HG03196 (cell line): ENCODE measurements around the gene APC2.

ENCODE experiments used
- ATAC-seq: cut with Tn5 transposase; IDR thresholded peaks from one replicate; pipeline ENCODE4 v1.9.1; 2021; ENCODE audit not compliant: unreplicated experiment

Gene APC2, protein sequence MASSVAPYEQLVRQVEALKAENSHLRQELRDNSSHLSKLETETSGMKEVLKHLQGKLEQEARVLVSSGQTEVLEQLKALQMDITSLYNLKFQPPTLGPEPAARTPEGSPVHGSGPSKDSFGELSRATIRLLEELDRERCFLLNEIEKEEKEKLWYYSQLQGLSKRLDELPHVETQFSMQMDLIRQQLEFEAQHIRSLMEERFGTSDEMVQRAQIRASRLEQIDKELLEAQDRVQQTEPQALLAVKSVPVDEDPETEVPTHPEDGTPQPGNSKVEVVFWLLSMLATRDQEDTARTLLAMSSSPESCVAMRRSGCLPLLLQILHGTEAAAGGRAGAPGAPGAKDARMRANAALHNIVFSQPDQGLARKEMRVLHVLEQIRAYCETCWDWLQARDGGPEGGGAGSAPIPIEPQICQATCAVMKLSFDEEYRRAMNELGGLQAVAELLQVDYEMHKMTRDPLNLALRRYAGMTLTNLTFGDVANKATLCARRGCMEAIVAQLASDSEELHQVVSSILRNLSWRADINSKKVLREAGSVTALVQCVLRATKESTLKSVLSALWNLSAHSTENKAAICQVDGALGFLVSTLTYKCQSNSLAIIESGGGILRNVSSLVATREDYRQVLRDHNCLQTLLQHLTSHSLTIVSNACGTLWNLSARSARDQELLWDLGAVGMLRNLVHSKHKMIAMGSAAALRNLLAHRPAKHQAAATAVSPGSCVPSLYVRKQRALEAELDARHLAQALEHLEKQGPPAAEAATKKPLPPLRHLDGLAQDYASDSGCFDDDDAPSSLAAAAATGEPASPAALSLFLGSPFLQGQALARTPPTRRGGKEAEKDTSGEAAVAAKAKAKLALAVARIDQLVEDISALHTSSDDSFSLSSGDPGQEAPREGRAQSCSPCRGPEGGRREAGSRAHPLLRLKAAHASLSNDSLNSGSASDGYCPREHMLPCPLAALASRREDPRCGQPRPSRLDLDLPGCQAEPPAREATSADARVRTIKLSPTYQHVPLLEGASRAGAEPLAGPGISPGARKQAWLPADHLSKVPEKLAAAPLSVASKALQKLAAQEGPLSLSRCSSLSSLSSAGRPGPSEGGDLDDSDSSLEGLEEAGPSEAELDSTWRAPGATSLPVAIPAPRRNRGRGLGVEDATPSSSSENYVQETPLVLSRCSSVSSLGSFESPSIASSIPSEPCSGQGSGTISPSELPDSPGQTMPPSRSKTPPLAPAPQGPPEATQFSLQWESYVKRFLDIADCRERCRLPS (N-terminal part only)

DNA sequence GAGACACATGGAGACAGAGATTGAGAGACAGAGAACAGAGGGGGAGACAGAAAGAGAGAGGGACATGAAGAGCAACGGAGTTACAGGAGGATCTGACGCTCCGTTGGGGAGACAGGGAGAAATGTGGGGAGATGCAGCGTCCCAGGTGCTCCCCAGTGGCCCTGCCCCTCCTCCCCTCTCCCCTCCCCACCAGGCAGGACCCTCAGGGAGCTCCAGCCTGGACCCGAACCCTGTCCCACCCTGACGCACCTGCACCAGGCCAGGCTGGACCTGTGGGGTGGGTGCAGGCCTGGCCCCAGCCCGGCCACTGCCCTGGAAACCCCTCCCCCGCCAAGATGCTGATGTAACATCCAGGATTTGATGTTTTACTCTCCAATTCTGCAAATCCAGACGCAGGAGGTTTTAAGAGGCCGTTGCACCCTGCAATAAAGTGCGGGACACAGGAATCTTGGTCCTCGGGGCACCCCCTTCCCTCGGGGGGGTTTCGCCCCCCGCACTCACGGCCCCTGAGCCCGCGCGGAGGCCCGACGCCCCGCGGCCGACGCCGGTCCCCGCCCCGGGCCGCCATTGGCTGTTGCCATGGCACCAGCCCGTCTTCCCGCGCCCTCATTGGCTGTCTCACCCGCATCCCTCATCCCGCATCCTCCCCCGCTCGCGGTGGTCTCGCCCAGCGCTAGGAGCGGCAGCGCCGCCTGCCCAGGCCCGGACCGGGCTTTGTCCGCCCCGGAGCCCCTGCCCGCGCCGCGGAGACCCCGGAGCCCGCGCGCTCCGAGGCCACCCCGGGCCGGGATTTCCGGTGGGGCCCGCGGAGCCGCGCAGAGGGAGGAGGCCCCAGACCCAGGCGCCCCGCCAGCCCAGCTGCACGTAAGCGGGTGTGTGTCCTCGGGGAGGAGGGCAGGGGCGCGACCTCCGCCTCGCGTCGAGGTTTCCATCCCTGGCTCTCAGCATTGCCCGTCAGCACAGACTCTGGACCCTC, at the start of gene APC2:
Gene APC2 (plus strand): TSS at position 655 of the 976 bp plus-strand sequence. CDS start 2,881 bp downstream, outside the sequence.
- ATAC-seq, result no peak

GRCh38 chr19:1400281-1401137, 49.4 kb upstream of the APC2 start:
- ATAC-seq, result no peak

DNA sequence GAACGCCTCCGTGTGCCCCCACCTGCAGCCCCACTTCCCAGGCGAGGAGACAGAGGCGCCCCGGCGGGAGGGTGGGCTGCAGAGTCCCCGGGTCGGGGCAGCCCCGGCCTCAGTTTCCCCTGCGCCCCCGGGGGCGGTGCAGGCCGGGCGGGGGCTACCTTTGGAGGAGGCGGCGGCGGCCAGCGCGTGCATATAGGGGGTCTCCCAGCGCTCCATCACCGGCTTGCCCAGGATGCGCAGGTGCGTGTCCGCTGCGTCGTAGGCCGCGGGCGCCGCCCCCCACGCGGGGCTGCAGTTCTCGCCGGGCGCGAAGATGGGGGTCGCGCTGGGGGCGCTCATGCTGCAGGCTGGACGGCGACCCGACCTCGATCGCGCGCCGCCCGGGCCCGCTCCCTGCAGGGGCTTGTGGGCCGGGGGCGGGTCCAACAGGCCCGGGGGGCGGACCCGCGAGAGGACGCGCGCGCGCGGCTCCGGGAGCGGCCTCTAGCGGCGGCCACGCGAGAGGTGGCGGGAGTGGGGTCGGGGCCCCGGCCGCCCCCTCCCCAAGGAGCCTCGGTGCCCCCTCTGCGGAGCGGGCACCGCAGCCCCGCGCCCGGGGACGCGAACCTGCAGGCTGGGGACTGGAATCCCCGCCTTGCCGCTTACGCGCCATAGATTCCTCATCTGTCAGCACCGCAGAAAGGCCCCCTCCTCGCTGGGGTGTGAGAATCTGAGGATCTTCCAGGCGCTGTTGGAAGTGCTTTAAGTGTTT, 48.6 kb upstream of the APC2 start, which contains the start of gene GAMT:
Gene GAMT (minus strand): TSS at position 405 of the 751 bp plus-strand sequence. CDS start 66 bp downstream, at position 339.
- ATAC-seq, result no peak

GRCh38 chr19:1401889-1402217, 48.1 kb upstream of the APC2 start:
- no peak for ATAC-seq

DNA sequence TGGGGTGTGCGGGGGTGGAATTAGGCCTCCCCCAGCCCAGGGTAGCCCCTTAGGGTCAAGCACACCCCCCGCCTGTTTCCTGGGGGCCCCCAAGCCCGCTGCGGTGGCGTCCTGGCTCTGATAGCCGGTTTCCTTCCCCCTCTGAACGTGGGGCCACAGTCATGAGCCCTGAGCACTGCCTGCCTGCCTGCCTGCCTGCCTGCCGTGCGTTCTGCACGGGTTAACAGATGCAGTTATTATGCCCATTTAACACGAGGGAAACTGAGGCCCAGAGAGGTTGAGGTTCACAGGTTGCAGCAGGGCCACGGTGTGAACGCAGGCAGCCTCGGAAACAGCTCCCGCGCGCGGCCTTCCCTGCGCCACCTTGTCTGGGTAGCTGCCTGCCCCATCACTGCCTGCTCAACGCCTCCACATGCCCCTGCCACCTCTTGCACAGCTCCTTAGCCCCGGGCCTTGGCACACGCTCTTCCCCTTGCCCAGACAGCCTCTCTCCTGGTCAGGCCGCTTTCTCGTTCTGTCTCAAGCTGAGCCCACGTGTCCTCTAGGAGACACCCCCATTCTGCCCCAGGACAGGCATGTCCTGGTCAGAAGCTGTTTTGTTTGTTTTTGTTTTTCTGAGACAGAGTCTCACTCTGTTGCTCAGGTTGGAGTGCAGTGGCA, 47.4 kb upstream of the APC2 start:
- no peak for ATAC-seq

GRCh38 chr19:1406774-1407527, 43.0 kb upstream of the APC2 start:
- ATAC-seq, result peak; percentile 68

DNA sequence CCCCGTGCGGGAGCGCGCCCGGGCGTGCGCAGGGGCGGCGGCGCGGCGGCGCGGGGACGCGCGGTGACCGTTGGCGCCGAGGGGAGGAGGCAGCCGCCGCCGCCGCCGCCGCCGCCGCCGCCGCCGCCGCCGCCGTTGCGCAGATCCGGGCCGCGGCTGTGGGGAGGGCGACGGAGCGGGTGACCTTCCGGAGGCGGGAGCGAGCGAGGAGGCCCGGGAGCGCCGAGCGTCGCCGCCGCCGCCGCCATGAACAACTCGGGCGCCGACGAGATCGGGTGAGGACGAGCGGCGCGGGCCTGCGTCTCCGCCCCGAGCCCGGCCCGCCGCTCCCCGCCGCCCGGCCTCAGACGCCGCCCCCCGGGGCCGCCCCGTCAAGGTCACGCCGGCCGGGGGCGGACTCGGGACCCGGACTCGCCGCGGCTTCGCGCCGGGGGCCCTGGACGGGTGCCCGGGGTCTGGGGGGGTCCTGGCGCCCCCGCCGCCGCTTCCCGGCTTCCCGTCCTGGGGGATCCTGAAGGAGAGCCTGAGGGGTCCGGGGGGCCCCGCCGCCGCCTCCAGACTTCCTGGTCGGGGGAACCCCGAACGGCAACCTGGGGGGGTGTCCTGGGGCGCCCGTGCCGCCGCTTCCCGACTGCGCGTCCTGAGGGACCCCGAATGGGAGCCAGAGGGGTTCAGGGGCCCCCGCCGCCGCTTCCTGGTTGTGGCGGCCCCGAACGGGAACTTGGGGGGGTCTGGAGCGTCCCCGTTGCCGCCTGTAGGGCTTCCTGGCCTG, 42.2 kb upstream of the APC2 start, which contains the start of gene DAZAP1:
Gene DAZAP1 (plus strand): TSS at position 59 of the 772 bp plus-strand sequence. CDS start 188 bp downstream, at position 247.
- peak; percentile 17 for ATAC-seq

DNA sequence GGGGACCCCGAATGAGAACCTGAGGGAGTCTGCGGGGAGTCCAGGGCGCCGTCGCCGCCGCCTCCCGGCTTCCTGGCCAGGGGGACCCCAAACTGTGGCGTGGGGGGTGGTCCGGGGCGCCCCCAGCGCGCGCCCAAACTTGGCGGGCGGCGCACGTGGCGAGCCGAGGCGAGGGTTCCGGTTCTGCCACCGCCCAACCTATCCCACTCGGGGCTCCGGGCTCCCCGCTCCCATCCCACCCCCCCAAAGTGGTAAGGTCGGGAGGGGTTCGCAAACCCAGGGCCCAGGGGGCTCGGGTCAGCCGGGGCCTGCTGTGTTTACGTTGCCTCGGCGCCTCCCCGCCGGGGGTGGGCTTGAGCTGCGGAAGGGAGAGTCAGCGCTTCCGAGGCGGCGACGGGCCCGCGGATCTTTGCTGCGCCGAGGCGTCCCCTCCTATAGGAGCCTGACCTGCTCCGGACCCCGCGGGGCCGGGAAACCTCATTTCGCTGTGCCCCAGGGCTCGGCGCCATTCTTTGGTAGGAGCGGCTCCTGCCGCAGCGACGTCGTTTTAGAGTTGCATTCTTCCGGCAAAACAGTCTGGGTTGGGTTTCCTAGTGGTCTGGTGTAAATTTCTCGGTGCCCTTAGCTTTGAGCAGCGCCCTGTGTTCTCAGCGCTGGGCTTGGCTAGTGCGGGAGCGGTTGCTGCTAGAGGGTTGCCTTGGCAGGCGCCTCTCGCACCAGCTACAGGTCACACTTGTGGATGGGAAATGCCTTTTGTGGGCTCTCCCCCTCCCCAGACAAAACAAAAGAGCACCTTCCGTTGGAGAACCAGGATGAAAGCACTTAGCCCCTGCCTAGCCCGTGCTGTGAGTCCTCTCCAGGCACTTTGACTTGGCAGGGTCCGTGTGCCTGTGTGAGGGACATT, 41.4 kb upstream of the APC2 start:
- no peak for ATAC-seq

GRCh38 chr19:1409204-1410005, 40.5 kb upstream of the APC2 start:
- no peak for ATAC-seq

GRCh38 chr19:1410136-1410786, 39.7 kb upstream of the APC2 start:
- no peak for ATAC-seq

DNA sequence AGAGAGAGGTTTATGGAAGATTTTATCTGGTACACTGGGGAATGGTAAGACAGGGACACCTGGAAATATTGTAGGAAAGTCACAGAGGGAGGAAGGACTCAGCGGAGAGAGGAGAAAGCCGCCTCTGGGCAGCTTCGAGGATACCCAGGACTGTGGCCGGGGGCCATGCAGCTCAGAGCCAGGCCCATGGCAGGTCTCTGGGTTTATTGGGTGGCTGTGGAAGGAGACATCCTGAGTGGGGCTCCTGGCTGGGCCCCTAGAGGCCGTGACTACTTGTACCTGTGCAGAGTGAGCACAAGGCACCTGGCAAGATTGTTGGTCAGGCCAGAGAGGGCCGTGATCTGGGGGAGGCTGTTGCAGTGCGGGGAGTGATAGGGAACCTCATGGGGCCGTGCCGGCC, 39.1 kb upstream of the APC2 start:
- ATAC-seq, result no peak

DNA sequence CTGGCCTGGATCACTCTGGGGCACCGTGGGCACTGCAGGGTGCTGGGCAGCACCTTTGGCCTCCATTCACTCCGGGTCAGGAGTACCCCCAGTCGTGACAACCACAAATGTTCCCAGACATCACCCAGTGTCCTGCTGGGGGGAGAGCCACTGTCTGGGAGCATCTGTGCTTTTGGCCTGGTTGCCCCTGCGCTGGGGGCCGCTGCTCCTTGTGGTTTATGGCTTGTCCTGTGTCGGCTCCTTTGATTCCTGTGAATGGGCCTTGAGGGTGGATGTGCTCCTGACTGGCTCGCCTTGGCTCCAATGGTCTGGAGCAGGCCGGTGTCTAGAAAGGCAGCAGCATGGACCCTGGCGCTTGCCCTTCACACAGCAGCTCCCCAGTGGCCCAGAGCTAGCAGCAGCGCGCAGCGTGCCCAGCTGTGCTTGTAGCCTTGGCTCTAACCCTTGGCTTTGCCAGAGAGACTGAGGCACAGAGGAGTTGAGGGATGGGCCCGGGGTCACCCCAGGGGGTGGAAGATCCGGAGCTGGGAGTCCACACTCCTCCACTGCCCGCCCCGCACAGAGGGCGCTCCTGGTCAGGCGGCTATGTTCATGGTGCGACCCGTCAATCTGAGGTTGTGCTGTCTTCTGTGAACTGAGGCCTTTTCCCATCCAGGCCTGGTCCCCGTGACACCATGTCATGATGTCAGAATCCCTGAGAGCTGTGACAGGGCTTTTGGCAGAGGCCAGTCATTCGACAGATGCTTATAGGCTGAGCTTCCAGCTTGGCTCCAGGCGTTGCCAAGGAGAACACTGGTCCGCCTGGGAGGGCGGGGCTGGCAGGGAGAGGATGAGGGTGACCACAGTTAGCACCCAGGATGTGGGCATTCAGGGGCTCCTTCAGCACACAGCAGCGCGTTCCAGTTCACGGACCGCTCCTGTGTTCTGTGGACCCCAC, 38.4 kb upstream of the APC2 start:
- ATAC-seq, result no peak
